HG02610 (cell line): ENCODE measurements around the gene THADA.

Source experiments
- ATAC-seq: cut with Tn5 transposase; IDR thresholded peaks from one replicate; pipeline ENCODE4 v1.9.1; 2021; ENCODE audit warnings: mild to moderate bottlenecking, moderate library complexity; ENCODE audit not compliant: unreplicated experiment

Gene THADA

DNA sequence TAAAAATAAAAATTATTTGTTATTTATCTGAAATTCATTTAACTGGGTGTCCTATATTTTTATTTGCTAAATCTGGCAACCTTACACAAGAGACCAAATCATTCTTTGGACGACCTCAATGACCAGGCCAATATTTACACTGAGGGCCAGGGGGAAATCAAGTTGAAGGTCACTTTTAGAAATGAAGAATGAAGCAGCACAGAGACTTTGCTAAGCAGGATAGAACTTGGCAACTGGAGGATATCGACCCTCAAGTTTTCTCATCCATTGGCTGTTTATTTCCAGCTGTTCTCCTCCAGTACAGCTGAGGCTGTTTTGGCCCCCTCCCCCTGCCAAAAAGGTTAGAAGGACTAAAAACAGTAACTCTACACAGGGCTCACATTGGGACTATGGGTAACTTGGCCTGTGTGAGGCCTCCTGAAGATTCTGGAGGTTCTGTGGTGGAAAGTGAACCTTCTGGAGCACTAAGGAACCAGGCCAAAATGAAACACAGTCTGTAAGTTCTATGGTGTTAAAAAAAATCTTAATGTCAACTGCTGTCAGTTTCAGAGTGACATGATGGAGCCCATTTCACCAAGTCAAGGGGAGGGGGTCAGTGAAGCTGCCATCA is 337.2 kb downstream of the THADA start:
- no peak for ATAC-seq

DNA sequence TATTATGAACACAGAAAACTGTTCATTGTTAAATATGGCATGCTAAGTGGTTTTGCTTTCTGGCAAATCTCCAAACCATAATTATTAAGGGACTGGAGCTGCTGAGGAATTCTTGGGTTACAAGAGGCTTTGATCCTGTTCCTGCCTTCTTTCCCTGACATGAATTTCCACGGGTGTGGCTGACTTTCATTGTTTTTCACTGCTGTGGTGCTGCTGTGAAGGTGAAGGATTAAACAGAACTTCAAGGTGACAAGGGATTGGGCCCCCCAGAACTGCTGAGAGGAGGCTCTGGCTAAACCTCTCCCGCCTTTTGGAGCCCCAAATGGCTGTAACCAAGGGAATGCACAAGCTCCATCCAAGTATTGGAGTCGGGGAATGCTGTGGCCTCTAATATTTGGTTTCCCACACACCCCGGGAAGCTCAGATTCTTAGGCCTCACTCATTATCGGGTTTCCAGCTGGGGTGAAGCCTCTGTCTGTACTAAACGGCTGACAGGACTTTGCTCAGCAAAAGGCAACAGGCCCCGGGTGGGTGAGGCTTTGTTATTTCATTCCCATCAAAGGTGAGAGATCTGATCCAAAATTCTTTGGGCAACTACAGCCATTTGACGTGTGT is 340.4 kb downstream of the THADA start:
- ATAC-seq: no peak

DNA sequence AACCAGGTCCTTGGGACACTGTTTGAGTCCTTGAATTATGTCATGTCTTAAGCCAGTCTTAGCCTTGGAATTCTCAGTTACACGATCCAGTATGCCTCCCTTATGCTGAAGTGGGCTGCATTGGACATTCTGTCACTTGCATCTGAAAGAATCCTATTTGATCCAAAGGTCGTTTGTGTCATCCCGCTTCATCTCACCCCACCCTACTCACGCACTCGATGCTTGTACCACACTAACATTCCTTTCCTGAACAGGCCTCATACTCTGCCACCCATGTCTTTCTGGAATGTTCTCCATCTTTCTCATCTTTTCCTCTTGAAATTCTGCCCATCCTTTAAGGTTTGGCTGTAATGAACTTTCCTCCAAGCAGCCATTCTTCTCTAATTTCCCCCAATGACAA is 341.5 kb downstream of the THADA start:
- no peak for ATAC-seq

DNA sequence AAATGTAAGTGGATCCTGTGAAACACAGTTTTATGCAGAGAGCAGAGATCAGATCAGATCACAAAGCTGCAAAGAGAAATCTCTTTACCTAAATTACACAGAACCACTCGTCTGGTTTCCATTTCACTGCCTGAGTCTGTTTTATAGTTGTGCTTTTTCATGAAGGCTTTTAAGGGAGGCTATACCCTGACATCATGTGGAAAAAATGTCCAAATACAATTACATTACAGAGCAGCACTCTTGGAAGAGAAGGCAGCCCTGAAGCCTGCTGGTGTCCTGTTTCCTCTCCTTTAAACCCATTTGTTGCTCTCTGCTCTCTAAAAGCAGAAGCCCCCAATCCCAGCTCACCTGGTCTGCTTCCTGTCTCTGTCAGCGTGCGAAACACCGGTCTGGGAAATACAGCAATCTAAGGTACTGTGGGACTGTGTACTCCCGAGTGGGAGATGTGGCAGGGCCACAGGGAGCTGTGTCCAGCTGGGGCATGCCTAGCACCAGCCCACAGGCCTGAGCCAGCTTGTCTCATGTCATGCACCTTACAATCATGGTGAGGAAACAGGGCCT is 344.6 kb downstream of the THADA start:
- no peak for ATAC-seq

DNA sequence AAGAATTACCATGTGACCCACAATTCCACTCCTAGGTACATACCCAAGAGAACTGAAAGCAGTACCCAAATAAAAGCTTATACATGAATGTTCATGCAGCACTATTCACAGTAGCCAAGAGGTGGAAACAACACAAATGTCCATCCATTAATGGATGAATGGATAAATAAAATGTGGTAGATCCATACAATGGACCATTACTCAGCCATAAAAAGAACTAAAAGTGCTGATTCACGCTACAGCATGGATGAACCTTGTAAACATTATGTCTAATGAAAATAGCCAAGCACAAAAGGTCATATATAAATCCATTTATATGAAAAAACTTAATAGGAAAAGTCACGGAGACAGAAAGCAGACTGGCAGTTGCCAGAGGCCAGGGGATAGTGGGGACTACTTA is 345.8 kb downstream of the THADA start:
- no peak for ATAC-seq

DNA sequence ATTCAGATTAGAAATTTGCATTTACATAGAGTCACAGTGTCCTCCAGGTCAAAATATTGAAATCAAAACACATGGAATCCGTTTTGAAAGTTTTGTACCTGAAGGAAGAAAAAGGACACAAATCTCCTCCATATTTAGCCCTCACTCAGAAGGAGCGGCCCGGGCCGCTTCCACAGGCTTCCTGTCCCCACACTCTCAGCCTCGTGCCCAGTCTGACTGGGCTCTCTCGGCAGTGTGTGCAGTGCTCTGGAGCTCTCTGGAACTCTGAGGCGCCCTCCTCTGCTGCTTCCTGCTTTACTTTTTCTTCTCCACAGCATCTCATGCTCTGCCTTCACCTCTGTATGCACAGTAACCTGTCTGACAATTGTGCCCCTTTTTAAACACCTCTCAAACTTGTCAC is 347.2 kb downstream of the THADA start:
- no peak for ATAC-seq

DNA sequence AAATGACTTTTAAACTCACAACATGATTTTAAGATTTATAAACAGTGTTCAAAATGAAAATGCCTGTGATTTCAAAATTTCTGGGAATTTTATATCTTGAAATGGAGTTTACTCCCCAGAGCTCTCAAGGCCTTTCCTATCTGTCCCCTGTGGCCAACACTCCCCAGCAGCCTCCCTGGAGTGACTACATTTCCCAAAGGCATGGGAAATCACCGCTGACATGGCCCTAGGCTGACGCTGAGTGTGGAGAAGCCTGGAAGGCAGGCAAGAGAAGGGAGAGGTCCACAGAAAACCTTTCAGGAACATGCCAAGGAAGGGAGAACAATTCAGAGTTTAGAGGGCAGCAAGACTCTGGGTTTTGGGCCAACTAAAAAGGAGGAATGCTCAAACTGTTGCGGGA is 349.2 kb downstream of the THADA start:
- no peak for ATAC-seq

DNA sequence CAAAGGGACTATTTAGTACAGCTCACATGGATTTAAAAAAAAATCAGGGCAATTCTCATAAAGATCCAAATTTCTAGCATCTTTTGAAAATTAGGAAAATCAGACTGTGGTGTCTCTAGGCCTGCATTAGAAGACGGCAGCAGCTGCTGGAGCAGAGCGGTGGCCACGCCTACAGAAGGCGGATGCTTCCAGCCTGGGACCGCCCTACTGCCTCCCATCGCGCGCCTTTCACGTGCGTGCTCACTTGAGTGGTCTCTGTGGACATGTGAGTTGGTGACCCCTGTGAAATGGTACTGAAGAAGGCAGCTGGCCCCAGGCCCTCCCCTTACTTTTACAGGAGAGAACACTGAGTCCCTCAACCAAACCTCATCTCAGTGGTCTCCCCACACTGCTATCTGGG is 354.3 kb downstream of the THADA start:
- no peak for ATAC-seq

DNA sequence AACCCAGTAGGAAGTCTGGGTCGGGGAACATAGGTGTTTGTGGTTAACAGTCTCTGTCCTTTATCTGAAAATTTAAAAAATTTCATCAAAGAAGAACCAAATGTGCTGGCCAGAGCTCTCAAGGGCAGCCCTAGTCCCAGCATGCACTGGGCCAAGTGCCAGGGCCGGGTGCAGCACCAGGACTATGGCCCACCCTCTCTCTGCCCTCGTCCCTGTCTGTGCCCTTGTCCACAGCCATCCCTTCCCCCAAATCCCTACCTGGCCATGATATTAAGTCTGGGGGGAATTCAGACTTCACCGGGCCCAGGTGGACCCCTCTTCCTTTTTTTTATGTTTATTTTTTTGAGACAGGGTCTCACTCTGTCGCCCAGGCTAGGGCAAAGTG is 355.1 kb downstream of the THADA start:
- ATAC-seq: no peak

DNA sequence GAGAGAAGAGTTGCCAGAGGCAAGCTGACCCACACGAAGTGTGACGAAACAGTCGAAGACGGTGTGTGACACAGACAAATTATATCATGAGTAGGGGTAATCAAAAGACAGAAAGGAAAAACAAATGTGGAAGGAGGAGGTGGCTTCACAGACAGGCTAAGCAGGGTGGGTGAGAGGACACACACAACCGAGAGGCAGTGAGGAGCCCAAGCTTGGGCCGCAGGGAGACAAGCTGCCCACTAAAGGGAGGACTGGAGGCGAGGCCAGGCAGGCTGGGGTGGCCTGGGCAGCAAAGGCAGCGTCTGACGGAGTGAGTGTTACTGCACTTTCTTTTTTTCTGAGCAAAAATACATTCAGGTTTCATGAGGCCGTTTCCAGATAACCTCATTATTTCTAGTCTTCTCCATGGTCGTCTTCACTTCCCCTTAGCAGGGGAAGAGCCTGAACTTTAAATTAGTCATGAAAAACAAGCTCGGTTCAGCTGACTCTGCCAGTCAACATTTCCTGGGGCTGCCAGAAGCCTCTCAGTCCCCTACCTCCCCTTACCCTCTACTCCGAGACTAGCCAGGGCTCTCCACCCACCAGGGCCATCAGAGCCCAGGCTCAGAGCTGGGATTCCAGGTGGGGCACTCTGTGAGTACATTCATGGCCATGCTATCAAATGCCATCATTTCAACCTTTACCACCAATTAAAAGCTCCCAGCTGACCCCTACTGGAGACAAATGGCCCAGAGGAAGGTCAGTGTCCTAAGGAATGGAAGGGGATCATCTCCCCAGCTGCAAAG is 355.7 kb downstream of the THADA start:
- ATAC-seq: no peak

DNA sequence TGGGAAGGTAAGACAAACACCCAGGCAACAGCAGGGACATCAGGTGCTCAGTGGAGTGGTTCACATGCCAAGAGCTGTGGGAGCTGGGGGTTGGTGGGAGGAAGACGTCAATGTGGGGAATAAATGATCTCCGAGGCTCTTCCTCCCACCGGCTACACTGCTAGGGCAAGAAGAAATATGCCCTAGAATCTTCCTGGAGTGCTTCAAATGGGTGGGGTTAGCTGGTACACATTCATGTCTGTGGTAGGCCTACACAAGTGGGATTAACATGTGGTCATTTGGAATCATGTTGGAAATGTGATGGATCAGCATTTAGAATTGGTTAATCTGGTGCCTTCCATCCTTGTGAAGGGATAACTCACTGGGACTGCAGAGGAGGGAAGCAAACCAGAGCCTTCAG is 357.0 kb downstream of the THADA start:
- ATAC-seq: no peak

DNA sequence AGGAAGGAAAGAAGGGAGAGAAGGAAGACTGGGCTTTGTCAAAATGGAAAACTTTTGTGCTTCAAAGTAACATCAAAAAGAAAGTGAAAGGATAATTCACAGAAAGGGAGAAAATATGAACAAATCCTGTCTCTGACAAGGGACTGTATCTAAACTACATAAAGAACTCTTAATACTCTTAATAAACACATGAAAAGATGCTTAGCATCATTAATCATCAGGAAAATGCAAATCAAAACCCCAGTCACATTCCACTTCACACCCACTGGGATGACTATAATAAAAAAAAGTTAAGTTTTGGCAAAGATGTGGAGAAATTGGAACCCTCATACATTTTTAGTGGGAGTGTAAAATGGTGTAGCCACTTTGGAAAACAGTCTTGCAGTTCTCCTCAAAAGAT is 357.7 kb downstream of the THADA start:
- ATAC-seq: no peak

DNA sequence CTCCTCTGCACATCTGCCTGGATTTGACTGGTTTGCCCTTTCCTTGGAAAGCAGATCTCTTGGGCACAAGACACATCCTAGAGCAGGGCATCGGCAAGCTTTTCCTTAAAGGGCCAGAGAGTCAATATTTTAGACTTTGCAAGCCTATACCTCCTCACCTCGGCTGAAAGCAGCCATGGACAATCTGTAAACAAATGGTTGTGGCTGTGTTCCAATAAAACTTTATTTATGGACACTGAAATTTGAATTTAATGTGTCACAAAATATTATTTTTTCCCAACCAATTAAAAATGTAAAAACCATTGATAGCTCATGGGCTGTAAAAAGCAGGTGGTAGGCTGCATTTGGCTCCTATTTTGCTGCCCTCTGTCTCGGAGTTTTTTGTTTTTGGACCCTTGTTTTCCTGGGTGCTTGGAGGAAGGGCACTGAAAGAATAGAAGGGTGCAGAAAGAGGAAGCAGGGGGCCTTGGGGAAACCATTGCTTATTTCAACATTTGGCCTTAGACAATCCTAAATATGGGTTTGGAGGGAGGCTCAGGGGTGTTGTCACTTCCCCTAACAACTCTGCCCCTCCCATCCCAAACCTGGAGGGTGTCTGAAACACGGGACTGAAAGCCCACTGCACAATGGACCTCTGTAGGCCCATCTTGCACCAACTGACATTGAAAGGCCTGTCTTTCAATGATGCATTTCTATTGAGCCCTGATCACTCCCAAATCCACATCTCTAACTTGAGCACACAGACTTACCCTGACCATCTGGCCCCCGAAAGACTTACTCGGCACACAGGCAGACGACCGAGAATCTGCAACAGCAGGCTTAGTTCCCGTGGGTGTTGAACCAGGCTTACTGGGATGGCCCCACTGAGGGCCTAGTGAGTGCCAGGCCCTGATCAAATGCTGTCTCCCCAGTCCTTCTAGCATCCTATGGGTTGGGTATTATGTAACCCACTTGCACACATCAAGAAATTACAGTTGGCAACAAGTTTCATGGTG is 362.3 kb downstream of the THADA start:
- no peak for ATAC-seq

DNA sequence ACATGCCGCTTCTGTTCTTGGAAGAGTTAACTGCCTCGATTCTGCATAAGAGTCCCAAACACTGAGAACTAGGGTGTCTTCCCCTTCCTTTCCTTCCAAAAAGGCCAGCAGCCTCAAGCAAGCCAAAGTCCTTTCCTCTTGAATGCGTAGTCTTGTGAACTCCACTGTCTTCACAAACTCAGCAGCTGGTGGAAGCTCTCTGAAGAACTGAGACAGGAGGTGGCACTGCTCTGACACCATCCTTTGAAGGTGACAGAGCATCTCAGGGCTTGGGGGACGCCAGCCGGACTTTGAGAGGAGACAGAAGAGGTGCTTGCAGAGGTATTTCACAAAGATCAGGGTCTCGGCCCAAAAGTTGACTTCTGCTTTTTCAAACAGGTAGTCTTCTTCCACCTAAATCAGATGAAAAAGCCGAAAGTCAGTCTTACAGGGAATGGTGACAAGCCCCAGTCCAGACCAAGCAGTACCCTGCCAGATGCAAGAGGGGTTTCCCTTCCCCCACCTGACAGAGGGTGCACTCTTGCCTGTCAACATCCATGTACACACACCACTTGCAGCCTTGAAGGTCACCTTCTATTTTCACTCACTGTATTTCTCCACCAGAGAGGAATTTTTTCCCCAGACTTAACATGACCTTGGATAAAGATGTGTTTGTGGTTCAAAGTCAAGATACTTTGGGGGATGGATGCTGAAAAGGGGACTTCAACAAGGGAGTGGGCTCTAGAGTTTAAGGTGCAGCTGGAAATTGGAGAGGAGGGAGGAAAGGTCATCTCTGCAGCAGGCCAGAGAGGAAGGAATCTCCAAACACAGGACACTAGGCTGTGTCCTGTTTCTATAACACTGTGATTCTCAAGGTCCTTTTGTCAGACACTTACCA is 364.6 kb downstream of the THADA start:
- ATAC-seq: no peak

DNA sequence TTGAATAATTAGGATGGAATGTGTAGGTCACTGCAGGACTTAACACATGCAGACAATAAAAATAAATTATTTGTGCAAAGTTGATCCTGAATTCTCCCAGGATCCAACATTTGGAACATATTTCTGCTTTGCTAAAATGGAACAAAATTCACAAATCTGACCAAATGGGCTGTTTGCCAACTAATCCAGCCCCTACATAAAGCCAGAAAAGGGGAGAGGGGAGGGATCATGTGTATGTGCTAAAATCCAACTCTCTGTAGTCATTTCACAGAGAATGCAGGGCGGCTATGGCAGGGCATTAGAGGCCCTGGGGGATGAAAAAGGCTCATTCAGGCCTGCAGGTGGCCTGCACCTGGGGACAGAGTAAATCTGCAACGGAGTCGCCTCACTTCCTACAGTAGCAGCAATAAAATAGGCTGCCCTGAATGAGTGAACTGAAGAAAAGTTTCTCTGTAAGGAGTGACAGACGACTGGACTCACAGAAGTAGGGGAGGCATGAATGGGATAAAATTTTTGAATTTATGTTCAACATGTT is 365.4 kb downstream of the THADA start:
- no peak for ATAC-seq

DNA sequence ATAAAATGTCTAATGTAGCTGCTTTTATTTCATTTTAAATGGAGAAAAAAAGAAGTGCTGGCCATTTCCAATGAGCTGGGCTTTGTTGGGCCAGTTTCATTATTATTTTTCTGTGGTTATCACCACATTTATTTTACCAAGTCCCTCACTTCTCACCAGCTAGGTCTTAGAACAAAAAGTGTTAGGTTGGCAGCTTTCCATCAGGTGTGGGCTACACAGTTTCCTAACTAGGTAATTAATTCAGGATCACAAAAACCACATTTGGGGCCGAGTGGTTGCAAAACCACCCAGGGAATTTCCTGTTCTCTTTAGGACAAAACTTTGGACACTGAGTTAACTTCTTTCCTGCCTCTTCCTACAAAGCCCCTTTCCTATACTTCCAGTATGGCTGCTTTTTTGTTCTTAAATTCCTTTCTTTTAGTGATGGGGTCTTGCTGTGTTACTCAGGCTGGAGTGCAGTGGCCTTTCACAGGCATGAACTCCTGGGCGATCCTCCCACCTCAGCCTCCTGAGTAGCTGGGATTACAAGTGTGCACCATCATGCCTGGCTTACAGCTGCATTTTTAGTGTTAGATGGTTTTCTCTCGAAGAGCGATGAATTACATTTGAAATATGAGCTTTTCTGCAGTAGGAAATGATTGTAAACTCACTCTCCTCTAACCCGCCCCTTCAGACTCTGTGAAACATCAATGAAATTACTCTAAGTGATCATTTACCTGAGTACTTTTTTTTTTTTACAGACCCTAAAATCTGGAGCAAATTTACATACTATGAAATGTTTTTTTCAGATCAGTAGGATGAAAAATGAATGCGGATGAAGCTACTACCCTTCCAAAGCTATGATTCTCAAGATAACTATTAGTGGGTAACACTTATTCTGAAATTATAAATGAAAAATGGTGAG is 366.8 kb downstream of the THADA start:
- ATAC-seq: no peak

DNA sequence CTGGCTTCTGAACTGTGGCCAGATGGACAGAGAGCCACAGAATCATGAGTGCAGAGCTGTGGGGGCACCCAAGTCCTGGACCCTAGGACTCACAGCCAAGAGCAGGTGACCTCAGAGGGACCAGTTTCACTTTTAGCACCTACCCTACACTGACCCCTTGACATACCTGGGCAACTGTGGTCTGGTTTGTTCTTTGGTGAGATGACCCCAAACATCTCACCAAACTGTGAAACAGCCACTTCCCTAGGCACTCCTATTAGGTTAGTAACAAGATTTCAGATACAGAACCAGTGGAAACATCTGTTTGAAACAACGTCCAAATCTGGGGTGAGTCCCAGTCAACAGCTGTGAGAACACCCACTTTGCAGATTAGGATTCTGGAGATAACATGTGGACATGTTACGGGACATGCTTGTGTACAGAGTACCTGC is 367.5 kb downstream of the THADA start:
- no peak for ATAC-seq

DNA sequence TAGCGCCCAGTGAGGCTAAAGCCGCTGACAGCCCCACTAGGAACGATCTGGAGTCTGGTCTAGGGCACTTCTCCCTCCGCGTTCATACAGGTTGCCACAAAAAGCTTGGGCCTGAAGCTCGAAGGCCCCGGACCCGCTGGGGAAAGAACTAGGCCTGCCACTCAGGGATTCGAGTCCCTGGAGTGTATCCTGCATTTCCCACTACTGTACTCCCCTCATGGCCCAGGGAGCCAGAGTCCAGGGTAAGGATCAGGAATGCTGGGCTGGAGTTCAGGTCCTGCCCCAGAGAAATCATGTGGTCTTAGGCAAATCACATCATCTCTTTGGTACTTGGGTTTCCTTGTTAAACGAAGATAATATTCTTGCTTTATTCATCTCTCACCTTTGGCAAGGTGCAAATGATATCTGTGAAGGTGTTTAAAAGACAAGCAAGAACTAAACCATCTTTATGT is 368.0 kb downstream of the THADA start:
- ATAC-seq: no peak
